HFF-Myc (cell line): ENCODE results near the gene NLGN4Y.
A peak's percentile ranks its signal among the peaks of the same experiment; 100 is the strongest.

ENCODE experiments used
- DNase-seq: peaks from one replicate; pipeline ENCODE4 v3.0.0-alpha.2; 2011; ENCODE audit warnings: low read depth; ENCODE audit errors: extremely low read depth
- H3K4me3 ChIP-seq: replicated peaks from 2 replicates; pipeline ENCODE4 v1.5.1; 2011; ENCODE audit warnings: low read depth, mild to moderate bottlenecking, control low read depth, low read length
- CTCF ChIP-seq: IDR thresholded peaks from 2 replicates; pipeline ENCODE4 v1.5.1; 2012; ENCODE audit warnings: mild to moderate bottlenecking, low read depth, low read length, control low read depth; ENCODE audit errors: missing control alignments

Gene NLGN4Y

GRCh38 chrY:14524272-14525231, at the start of gene NLGN4Y:
TSS of gene NLGN4Y (plus strand) at chrY:14524529. CDS start at chrY:14622120, 97,591 bp downstream.
- no peak for TF ChIP-seq CTCF
- peak within 1 kb of the TSS; percentile 58 for H3K4me3 ChIP-seq
- no peak for DNase-seq

DNA sequence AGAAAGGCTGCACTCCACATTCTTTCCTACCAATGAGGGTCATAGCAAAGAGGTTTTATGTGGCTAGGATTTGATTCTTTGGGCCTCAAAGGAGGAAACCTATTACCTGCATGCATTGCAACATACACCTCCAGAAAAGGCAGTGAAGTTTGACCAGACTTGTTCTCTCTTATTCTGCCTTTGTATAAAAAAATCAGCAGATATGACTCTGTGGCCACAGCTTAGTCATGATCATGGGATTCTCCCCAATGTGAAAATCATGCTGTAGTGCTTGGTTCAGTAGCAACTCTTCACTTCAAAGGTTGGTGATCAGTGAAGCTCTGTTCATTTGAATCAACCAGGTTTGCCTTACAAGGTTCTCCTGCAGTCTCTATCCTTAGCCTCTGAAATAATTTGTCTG, 38.4 kb upstream of the NLGN4Y start:
- no peak for TF ChIP-seq CTCF
- no peak overlapping the region for H3K4me3 ChIP-seq
- no peak for DNase-seq

GRCh38 chrY:14490226-14490625, 34.1 kb upstream of the NLGN4Y start:
- no peak for DNase-seq
- no peak overlapping the region for H3K4me3 ChIP-seq
- no peak for TF ChIP-seq CTCF

DNA sequence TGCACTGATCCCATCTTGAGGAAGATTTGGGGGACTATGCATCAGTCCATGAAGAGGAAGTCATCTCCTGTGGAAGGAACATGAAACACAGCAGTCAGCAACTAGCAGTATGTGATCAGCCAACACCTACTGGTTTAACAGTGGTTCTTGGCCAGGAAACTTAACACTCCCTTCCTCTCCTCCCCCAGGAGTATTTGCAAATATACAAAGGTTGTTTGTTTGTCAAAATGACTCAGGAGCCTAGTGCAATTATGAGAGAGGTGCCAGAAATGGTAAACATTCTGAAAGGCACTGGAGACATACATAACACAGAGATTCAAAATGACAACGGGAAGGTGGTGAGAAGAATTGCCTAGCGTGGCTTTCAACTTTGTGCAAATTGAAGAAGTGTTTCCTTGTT, 26.3 kb upstream of the NLGN4Y start:
- H3K4me3 ChIP-seq, result no peak overlapping the region
- TF ChIP-seq CTCF, result no peak
- no peak for DNase-seq

- no peak for DNase-seq
- no peak for TF ChIP-seq CTCF
- H3K4me3 ChIP-seq, result no peak overlapping the region
These were observed 19.7 kb upstream of the NLGN4Y start for GRCh38 chrY:14504592-14504991.

- no peak for TF ChIP-seq CTCF
- H3K4me3 ChIP-seq, result peak overlapping the region; percentile 58
- DNase-seq, result no peak
These were observed 1.9 kb upstream of the NLGN4Y start for GRCh38 chrY:14522379-14522950.
